Ovary (tissue), 3 donors: ENCODE results near the gene TRIO.

ENCODE experiments used
- EP300 ChIP-seq: sonication (generic); formaldehyde crosslinking; IDR thresholded peaks from one replicate; pipeline ENCODE4 v1.6.1; 2017; ENCODE audit warnings: antibody characterized with exemption
- TF ChIP-seq, protein P1 (sequence below), 3 donors: fragments of 450-650 bp in 2 of 3; fragments of 200-600 bp in 1 of 3; IDR thresholded peaks; one replicate each; pipeline versions ENCODE4 v1.5.1 to v1.8.0; 2016 to 2022; ENCODE audit warnings: antibody characterized with exemption in 3 of 3, mild to moderate bottlenecking in 1 of 3
- donor health status: DM: no; HTN: no; CAD: no.

- TF ChIP-seq, protein P1, sequence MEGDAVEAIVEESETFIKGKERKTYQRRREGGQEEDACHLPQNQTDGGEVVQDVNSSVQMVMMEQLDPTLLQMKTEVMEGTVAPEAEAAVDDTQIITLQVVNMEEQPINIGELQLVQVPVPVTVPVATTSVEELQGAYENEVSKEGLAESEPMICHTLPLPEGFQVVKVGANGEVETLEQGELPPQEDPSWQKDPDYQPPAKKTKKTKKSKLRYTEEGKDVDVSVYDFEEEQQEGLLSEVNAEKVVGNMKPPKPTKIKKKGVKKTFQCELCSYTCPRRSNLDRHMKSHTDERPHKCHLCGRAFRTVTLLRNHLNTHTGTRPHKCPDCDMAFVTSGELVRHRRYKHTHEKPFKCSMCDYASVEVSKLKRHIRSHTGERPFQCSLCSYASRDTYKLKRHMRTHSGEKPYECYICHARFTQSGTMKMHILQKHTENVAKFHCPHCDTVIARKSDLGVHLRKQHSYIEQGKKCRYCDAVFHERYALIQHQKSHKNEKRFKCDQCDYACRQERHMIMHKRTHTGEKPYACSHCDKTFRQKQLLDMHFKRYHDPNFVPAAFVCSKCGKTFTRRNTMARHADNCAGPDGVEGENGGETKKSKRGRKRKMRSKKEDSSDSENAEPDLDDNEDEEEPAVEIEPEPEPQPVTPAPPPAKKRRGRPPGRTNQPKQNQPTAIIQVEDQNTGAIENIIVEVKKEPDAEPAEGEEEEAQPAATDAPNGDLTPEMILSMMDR (IDR thresholded peaks at IDR 0.05): no peak
- no peak for TF ChIP-seq EP300
These were observed 140.0 kb downstream of the TRIO start for GRCh38 chr5:14283139-14283538.
